HuH-7 (cell line): ENCODE results near the gene SPSB3.

Experiments
- DNase-seq: peaks from one replicate; pipeline ENCODE4 v3.0.0; 2011; ENCODE audit warnings: low spot score

SPSB3 gene

DNA sequence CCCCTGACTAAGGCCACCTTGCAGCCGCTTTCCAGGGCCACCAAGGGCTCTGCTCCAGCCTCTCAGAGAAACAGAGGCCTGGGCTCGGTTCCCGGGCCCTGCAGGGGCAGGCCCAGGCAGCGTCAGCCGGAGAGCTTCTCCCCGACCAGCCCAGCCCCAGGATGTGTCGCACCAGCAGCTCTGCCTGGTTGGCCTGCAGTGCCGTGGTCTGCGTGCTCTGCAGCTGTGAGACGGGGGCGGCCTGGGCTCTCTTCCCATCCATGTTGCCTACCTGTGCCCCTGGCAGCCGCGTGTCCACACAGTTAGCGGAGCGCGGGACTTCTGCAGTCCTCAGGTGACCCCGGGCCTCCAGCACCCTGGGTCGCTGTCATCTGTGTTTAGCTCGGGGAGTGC, 6.3 kb upstream of the SPSB3 start:
- no peak for DNase-seq

DNA sequence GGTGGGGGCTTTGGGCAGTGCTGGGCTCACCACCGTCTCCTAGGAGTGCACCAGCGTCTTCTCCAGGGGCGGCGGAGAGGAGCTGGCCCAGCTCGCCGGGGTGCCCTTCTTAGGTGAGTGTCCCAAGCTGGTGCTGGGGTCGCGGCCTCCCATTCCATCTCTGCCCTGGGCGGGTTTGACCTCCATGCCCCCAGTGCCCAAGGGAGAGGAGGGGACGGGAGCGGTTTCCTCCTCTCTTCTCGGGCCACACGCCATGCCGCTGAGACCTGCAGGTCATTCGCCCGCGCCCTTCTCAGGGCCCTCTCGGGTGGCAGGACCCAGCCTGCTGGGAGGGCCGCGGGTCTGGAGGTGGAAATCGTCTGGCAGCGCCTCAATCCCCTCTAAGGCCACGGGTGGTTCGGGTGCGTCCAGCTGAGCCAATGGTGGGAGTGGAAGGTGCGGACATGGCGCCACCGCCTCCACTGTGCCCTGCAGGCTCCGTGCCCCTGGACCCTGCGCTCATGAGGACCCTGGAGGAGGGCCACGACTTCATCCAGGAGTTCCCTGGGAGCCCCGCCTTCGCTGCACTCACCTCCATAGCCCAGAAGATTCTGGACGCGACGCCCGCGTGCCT, 5.8 kb upstream of the SPSB3 start:
- DNase-seq = no peak

DNA sequence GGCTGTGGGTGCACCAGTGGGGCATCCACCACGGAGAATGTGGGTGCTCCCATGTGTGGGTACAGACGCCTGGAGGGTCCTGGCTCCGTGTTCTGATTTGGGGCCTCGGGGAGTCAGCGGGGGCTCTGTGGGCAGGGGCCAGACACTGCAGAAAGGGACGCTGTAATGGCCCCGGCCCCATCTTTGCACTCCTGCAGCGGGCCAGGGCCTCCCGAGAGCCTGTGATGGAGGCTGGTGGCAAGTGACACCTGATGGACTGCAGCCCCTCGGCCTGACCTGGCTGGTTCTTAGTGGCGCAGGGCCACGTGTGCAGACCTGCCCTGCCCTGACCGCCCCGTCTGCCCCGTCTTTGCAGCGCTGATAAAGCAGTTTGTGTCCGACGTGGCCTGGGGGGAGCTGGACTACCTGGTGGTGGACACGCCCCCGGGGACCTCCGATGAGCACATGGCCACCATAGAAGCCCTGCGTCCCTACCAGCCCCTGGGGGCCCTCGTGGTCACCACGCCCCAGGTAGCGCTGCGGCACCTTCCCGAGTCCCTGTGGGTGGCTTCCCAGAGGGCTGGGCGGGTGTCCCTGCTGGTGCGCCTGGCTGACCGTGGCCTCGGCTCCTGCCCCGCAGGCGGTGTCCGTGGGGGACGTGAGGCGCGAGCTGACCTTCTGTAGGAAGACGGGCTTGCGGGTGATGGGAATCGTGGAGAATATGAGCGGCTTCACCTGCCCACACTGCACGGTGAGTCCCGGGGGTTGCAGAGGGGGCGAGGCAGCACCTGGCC, 5.1 kb upstream of the SPSB3 start:
- DNase-seq = no peak

DNA sequence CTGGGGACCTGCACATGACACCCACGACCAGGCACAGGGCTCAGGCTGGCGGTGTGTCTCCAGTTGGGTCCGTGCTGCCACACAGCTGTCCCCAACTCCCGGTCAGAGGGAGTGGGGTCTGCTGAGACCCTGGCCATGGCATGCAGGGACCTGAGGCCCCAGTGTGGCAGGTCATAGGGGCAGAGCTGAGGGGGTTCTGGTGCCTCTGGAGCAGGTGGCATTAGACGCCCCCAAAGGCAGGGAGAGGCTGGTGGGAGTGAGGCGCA, 4.6 kb upstream of the SPSB3 start:
- no peak for DNase-seq

DNA sequence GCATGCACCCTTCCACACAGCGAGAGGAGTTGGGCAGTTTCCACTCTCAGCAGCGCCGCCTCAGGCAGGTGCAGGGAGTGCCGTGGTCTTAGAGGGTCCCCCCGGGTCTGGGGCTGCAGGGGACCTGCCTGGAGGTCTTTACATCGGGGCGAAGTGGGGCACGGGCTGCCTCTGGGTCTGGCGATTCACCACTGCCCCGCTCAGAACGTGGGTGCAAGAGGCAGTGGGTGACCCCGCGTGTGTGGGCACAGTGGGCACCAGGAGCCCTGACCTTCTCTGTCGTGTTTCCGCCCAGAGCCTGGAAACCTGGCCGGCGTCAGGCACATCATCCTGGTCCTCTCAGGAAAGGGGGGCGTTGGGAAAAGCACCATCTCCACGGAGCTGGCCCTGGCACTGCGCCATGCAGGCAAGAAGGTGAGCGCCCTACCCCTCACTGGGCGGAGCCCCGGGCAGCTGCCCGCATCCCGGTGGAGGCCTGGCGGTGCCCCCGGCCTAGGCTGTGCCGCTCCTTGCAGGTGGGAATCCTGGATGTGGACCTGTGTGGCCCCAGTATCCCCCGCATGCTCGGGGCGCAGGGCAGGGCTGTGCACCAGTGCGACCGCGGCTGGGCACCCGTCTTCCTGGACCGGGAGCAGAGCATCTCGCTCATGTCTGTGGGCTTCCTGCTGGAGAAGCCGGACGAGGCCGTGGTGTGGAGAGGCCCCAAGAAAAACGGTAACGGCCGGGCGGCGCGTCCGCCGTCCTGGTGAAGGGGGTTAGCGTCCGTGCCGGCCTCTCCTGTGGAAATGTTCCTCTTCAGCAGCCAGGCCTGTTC, 4.1 kb upstream of the SPSB3 start:
- DNase-seq = no peak

DNA sequence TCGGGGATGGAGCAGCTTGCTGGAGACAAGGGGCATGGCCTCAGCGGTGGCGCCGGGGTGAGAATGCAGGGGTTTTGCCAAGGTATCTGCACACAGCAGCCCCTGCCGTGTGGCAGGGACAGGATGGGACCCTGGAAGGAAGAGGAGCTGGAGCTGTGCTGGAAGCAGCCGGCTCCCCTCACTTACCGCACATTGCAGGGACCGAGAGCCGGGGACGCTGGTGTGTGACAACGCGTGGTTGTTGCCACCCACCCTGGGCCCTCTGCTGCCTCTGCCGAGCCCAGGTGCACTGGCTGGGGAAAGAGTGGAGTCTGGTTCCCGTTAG, 3.4 kb upstream of the SPSB3 start:
- no peak for DNase-seq

DNA sequence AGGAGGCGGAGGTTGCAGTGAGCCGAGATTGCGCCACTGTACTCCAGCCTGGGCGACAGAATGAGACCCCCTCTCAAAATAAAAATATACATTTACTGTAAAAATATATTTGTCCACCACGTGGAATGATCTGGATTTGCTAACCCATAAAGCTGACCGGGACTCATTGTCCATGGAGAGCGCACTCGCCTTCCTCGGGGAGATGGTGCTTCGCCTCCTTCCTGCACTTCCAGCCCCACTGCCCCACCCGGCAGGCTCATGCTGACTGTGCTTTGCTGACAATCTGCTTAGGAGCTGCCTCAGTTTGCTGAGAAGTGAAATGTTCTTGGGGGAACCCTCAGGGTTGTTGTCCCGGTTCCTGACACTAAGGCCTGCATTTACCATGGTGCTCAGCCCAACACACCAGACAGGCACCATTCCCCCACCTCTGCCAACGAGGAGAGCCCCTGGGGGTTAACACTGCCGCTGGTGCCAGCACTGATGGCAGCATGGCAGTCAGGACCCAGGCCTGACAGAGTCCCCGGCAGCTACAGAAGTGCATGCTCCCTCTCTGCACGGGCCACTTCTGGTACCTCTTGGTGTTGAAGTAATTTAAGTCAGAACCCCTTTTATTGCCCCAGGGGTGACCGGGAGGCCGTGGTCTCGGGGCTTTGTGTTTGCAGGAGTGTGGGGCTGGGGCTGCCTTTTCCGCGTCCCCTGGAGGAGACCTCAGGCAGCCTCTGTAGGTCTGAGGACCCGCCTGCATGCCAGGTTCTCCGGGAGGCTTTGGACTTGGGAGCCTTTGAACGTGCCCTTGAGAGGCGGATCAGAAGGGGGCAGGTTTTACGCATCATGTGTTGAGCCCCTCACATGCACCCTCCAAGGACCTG, 2.8 kb upstream of the SPSB3 start:
- no peak for DNase-seq

DNA sequence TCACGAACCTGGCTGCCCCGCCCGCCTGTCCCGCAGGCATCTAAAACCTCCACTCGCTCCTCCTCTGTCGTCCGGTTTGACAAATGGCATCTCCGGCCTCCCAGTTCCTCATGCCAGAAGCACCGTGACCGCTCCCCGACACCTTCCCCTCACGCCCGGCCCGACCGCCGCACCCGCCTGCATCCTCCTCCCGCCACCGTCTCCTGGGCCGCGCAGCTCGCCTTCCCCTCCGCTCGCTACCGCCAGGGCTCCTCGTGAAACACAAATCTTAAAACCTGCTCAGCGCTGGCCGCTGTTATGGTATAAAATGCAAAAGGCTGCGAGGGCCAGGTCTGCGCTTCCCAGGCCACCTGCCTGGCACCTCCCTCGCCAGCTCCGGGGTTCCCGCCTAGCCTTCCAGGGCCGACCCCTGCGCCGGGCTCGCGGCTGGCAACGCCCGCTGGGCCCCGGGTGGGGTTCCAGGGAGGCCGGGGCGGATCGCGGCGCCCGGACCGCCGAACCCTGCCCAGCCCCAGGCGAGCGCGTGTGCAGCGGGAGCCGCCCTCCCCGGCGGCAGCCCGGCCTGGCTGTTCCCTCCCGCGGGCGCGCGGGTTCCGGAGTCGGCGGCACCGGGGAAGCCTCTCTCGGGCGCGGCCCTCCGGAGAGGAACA, 488 bp downstream of the SPSB3 start:
- no peak for DNase-seq

DNA sequence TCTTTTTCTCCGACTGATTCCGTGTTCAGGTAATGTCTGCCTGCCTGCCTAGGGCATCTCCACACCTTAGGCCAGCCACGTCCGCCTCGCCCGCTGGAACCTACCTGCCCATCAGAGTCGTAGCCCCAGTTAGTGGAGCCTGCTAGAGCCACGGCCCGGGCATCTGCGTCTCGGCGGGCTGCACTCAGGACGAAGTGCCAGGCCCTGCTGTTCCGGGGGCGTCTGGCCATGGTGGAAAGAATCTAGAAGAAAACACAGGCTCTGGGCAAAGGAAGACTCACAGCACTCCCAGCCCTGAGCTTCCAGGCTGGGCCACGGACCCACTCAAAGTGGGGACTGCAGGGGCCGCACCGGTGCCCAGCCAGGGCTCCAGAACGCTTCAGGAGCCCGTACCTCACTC, 1.1 kb downstream of the SPSB3 start:
- DNase-seq = no peak

DNA sequence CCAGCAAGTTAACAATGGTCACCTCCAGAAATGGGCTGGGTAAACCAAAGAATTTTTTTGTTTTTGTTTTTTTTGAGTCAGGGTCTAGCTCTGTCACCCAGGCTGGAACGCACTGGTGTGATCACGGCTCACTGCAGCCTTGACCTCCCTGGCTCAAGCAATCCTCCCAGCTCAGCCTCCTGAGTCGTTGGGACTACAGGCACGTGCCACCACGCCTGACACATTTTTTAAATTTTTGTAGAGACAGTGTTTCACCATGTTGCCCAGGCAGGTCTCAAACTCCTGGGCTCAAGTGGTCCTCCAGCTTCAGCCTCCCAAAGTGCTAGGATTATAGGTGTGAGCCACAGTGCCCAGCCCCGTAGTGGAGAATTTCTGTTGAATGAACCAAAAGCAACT, 1.7 kb downstream of the SPSB3 start:
- no peak for DNase-seq

DNA sequence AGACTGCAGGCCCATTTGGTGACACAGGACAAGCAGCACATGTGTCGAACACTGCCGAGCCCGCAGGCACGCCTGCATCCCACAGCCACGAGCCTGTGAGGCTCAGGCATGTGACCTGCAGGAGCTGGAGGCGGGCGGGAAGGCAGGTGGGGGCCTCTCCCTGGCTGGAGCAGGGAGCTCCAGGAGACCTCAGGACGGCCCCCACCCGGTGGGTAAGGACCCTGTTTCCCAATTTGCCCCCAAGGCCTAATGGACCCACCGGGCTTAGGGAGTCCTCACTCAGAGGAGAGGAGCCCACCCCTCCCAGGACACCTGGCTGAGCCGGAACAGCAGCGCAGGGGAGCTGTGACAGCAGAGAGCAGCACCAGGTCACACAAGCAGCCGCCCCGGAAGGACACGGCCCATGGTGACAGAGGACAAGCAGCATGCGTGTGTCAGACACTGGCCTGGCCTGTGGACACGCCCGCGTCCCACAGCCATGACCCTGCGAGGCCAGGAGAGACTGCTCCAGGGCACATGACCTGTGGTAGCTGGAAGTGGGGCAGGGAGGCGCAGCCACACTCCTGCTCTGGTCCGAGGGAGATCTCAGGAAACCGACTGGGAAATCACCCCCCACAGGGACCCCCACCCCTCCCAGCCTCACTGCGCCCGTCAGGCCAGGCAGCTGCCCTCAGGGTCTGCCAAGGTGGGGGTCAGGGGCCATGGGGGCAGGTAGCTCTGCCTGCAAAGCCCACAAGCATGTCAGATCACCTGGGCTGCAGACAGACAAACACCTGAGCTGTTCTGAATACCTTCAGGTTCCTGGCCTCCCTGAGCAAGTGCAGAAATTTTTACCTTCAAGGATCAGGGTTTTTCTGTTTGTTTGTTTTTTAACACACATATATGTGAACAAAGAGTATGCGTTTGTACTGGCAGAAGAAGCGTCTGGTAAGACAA, 2.4 kb downstream of the SPSB3 start:
- no peak for DNase-seq

DNA sequence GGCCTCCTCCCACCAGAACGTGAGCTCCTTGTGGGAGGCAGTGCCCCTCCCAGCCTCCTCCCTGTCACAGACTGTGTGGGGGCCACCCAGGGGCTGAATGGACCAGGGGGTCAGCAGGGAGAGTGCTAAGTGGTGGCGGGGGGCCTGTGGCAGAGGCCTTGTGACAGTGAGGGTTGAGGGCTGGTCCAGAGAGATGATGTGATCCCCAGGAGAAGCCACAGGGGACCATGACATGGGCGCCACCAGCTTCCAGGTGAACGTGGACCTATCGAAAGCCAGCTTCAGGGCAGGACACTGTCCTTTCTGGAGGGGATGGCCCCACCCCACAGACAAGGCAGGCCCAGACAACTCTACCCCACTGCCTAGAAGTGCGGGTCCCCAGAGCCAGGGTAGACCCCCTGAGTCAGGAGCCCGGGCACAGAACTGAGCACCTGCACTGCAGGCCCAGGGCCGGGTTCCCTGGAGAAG, 3.1 kb downstream of the SPSB3 start:
- no peak for DNase-seq

DNA sequence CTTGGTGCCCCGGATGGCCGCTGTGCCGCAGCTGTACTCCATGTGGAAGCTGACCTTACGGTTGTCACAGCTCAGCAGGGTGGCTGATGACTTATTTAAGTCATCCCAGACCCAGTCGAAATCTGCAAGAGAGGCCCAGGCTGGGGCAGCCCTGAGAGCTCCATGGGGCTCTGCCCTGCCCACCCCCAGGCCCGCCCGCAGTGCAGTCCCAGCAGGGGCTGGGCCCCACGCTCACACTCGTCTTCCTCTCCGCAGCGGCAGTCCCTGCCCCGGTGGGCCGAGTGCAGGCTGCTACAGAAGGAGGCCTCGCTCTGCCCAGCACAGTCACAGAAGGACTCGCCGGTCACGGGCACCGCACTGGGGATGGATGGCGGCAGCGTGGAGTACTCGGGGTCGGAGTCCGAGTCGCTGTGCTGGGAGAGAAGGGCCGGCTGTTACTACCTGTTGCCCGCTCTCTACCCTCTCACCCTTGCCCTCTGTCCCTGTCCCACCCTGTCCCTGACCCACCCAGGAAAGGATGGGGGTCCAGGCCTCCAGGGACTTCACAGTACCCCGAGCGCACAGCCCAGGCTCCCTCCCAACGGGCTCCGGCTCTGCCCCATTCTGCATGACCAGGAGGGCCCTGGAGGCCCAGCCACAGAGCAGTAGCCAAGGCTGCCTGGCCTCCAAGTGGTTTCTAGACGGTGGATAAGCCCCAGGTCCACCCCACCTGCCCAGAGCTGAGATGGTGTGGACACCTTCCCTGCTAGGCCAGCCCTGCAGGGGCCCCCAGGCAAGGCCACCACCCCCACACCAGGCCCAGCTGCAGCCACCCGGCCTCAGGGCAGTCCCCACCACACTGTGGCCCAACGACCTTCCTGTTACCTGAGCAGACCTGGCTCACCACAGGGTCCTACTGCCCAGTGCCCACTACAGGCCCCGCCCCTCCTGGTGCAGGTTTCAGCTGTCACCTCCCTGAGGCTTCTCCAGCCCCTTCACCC, 3.9 kb downstream of the SPSB3 start:
- DNase-seq = no peak

DNA sequence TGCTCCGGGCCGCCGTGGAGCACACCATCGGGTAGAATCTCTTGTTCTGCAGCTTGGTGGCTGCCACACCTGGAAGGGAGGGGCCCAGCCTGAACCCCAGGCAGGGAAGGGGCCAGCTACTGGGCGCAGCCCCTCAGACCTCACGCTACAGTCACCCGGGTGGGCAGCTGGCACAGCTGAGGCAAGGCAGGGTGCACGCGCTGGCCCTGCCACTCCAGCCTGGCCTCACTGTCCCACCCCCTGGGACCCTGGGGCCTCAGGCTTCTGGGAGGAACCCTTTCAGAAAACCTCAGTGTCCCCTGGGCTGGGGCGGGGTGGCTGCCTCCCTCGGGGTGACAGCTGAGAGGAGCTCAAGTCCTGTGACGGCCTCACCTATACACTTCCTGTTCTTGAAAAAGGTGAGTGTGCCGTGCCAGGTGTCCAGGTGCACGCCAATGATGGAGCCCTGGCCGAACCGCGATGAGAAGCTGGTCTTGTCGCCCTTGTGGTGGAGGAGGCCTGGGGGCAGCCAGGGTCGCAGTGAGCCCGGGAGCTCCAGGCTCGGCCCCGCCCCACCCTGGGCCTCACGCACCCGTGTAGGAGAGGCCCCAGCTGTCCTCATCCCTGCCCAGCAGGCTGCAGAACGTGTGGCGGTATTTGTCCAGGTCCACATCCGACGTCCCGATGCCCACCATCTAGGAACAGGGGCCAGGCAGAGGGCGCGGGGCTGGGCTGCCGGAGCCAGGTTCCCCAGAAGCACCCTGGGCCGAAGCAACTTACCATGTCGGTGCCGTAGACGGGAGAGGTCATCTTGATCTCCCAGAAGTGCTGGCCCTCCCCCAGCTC, 4.8 kb downstream of the SPSB3 start:
- DNase-seq = no peak

DNA sequence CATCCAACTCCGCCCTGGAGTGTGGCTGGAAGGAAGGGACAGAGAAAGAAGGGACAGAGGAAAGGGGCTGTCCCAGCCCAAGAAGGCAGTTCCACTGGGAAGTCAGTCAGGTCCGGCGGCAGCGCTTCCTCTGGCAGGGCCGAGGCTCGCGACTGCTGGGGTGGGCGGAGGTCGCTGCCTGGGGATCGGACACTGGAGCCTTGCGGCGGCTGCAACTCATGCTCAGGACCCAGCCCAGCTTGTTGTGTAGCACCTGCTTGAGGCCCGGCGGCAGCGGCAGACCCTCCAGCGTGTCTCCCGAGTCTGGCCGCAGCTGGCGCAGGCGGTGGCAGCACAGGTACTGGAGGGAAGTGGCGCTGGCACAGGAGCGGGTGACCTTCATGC, 5.4 kb downstream of the SPSB3 start:
- DNase-seq = no peak

DNA sequence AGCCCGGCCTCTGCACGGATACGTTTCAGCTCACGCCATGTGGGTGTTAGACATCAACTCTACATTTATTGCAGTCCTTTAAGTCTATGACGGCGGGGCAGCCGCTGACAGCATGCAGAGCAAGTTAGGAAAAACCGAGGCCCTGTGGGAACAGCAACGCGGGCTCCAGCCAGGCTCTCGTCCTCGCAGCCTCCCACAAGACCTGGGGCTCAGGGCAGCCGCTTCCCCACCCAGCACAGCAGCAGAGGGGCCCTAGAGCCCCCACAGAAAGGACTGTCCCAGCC, 5.8 kb downstream of the SPSB3 start:
- DNase-seq = no peak

DNA sequence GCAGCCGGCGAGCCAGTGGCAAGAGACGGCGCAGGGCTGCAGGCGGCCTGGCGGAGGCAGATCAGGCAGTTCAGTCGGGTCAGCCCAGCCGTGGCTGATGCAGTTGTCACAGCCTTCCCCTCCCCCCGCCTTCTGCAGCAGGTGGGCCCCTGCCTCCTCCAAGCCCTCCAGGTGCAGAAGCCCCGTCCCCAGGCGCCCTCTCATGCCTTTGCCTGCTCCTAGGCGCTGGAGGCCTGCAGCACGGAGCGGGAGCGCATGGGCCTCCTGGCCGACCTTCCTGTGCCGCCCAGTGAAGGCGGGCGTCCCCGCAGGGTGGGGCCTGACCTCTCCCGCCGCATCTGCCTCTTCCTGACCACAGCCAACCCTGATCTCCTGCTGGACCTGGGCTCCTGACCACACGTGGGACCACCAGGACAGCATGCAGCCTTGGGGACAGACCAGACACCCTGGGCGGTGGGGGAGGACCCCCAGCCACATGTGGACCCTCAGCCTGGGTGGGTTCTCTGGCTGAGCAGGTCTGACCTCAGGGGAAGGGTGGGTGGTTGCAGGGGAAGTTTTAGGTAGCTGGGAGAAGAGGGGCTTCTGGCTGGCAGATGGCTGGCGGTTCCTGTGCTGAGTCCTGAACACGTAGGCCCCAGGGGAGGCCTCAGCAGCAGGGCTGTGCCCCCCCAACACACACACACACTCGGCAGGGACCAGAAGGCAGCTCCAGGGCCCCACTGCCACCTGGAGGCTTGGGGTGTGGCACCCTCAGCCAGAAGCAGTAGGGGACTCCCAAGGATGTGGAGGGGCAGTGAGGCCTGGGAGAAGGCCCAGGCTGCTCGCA, 6.3 kb downstream of the SPSB3 start:
- no peak for DNase-seq
